22Rv1 (cell line): ENCODE results near the gene IRAK2.
"Not testable (repeated sequence)": the region's sequence is repeated elsewhere in the genome, so short reads cannot be mapped to it uniquely, and the experiment has no call there.

Experiments
- H3K27ac ChIP-seq: fragments of 450-650 bp; 2 replicates; pipeline ENCODE4 v1.5.1; 2017
- ZFX ChIP-seq: fragments of 450-650 bp; IDR thresholded peaks from 2 replicates; pipeline ENCODE4 v1.6.1; 2017; ENCODE audit warnings: antibody characterized with exemption, borderline replicate concordance
- TF ChIP-seq, protein P1 (sequence below): fragments of 450-650 bp; IDR thresholded peaks from 2 replicates; pipeline ENCODE4 v1.5.1; 2017; ENCODE audit warnings: mild to moderate bottlenecking

The IRAK2 gene

DNA sequence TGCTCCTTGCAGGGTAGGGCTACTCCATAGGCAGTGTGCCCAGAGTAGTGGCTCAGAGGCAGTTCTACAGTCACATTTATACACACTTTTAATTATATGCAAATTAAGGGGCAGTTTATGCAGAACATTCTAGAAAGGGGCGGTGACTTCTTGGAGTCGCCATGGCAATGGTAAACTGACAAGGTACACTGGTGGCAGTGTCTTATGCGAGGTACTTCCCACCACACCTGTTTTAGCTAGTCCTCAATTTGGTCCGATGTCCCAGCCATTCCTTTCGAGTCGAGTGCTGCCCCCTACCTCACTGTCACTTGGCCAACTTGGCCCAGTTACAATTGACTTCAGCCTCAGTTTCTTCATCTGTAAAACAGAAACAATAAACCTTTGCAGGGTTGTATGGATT is 3.8 kb upstream of the IRAK2 start:
- no peak overlapping the region for H3K27ac ChIP-seq
- TF ChIP-seq, protein P1, sequence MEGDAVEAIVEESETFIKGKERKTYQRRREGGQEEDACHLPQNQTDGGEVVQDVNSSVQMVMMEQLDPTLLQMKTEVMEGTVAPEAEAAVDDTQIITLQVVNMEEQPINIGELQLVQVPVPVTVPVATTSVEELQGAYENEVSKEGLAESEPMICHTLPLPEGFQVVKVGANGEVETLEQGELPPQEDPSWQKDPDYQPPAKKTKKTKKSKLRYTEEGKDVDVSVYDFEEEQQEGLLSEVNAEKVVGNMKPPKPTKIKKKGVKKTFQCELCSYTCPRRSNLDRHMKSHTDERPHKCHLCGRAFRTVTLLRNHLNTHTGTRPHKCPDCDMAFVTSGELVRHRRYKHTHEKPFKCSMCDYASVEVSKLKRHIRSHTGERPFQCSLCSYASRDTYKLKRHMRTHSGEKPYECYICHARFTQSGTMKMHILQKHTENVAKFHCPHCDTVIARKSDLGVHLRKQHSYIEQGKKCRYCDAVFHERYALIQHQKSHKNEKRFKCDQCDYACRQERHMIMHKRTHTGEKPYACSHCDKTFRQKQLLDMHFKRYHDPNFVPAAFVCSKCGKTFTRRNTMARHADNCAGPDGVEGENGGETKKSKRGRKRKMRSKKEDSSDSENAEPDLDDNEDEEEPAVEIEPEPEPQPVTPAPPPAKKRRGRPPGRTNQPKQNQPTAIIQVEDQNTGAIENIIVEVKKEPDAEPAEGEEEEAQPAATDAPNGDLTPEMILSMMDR = no peak
- TF ChIP-seq ZFX = no peak

- H3K27ac ChIP-seq = no peak overlapping the region
- TF ChIP-seq, protein P1 = no peak
- no peak for TF ChIP-seq ZFX
Observed at GRCh38 chr3:10162185-10162584, 2.5 kb upstream of the IRAK2 start.

DNA sequence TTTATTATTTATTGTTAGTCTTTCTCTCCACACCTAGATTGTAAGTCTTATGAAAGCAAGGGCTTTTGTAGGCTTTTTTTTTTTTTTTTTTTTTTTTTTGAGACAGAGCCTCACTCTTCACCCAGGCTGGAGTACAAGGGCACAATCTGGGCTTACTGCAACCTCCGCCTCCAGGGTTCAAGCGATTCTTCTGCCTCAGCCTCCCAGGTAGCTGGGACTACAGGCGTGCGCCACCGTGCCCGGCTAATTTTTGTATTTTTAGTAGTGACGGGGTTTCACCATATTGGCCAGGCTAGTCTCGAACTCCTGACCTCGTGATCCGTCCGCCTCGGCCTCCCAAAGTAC is 546 bp upstream of the IRAK2 start:
- H3K27ac ChIP-seq = not testable (repeated sequence)

GRCh38 chr3:10166213-10166604 is 1.5 kb downstream of the IRAK2 start:
- TF ChIP-seq ZFX = no peak
- TF ChIP-seq, protein P1 = no peak
- no peak overlapping the region for H3K27ac ChIP-seq

GRCh38 chr3:10169000-10169496 is 4.3 kb downstream of the IRAK2 start:
- no peak overlapping the region for H3K27ac ChIP-seq
- no peak for TF ChIP-seq ZFX
- TF ChIP-seq, protein P1 = 0 out of 2 replicates have a peak, but pooled peaks have one; percentile 17

DNA sequence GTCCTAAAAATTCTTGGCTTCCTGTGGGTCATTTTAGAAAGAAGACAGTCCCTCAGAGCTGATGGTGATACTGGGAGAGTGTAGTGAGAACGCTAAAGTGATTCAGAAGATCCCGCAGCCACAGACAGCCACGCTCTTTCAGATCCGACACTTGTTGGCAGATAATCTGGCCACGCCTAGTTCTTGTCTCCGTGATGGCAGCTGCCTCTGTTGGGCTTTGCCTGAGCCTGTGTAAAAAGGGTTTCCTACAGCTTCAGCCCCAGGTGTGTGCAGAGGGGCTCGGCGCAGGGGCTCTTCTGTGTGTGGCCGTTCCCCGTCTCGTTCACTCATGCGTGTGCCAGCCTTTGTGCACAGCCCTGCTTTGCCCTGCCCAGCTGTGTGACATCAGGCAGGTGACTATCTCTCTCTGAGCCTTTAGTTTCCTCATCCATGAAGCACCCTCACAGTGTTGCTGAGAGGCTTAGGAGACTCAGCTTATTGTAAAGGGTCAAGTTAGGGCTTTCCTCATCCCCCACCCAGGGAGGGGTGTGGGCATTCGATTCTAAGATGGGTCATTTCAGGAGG is 6.3 kb downstream of the IRAK2 start:
- no peak overlapping the region for H3K27ac ChIP-seq
- TF ChIP-seq, protein P1 = no peak
- no peak for TF ChIP-seq ZFX

DNA sequence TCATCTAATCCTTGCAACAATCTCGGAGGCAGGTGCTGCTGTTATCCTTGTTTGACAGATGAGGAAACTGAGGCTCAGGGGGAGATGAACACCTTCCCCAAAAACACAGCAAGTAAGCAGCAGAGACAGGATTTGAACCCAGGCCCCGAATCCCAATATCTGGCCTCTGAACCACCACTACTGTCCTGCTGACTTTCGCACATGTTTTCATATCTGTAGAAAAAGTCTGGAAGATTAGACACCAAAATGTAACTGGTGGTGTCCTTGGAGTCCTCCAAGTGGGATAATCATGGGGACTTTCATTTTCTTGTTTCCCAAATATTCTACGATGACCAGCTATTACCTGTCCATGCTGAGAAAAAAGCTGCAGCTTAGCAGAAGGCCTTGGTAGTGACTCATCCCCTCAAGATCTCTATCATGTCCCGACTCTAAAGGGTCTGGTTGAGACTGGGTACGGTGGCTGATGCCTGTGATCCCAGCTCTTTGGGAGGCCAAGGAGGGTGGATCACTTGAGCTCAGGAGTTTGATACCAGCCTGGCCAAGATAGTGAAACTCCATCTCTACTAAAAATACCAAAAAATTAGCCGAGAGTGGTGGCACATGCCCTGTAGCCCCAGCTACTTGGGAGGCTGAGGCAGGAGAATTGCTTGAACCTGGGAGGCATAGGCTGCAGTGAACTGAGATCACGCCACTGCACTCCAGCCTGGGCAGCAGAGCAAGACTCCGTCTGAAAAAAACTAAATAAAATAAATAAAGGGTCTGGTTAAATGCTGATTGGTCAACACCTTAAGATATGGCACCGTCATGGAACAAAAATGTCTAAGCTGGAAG is 8.6 kb downstream of the IRAK2 start:
- TF ChIP-seq, protein P1 = no peak
- no peak for TF ChIP-seq ZFX
- H3K27ac ChIP-seq = no peak overlapping the region
